GM23338 (cell line): ENCODE data around the gene ATP5MC2.

Source experiments
- CREB1 ChIP-seq: fragments of 250-450 bp; sonication (Bioruptor Pico); IDR thresholded peaks from 2 replicates; pipeline ENCODE4 v1.5.0; 2020; ENCODE audit warnings: low read depth, mild to moderate bottlenecking, moderate library complexity
- EZH2 ChIP-seq: fragments of 200-600 bp; sonication (generic); IDR thresholded peaks from one replicate; pipeline ENCODE4 v1.8.0; 2017; ENCODE audit warnings: antibody characterized with exemption, mild to moderate bottlenecking, low read depth; ENCODE audit not compliant: unreplicated experiment
- NANOG ChIP-seq: IDR thresholded peaks from 2 replicates; pipeline ENCODE4 v1.6.1; 2016; ENCODE audit warnings: antibody characterized with exemption, borderline replicate concordance
- STAT1 ChIP-seq: IDR thresholded peaks from one replicate; pipeline ENCODE4 v1.6.1; 2016; ENCODE audit warnings: antibody characterized with exemption; ENCODE audit not compliant: unreplicated experiment
- TF ChIP-seq, protein P1 (sequence below), 2 experiments: fragments of 200-600 bp in 1 of 2; sonication (generic) in 1 of 2; conservative IDR thresholded peaks; 2 replicates each; pipeline versions ENCODE4 v1.5.1 to v1.6.1; 2016 to 2017; ENCODE audit warnings: antibody characterized with exemption in 2 of 2, low read depth in 2 of 2, mild to moderate bottlenecking in 2 of 2, moderate library complexity in 1 of 2

DNA sequence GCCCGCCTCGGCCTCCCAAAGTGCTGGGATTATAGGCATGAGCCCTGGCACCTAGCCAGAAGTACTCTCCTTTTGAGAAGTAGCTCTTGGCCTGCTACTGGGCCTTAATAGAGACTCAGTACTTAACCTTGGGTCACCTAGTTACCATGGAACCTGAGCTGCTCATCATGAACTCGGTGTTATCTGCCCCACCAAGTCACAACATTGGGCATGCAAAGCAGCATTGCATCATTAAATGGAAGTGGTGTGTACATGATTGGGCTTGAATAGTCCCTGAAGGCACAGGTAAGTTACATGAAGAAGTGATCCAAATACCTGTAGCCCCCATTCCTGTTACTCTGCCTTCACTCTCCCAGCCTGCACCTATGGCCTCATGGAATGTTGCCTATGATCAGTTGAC lies 31.8 kb downstream of the ATP5MC2 start:
- no peak for TF ChIP-seq STAT1
- TF ChIP-seq EZH2, result no peak
- TF ChIP-seq, protein P1, sequence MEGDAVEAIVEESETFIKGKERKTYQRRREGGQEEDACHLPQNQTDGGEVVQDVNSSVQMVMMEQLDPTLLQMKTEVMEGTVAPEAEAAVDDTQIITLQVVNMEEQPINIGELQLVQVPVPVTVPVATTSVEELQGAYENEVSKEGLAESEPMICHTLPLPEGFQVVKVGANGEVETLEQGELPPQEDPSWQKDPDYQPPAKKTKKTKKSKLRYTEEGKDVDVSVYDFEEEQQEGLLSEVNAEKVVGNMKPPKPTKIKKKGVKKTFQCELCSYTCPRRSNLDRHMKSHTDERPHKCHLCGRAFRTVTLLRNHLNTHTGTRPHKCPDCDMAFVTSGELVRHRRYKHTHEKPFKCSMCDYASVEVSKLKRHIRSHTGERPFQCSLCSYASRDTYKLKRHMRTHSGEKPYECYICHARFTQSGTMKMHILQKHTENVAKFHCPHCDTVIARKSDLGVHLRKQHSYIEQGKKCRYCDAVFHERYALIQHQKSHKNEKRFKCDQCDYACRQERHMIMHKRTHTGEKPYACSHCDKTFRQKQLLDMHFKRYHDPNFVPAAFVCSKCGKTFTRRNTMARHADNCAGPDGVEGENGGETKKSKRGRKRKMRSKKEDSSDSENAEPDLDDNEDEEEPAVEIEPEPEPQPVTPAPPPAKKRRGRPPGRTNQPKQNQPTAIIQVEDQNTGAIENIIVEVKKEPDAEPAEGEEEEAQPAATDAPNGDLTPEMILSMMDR (conservative IDR thresholded peaks at IDR 0.05; ENCODE audit: low read depth in 2 of 2), result no peak
- TF ChIP-seq CREB1 (CRISPR knock-in tag), result no peak
- TF ChIP-seq NANOG, result no peak
